Measurements from ENCODE around the gene ABCF3.
"Not testable (repeated sequence)": the region's sequence is repeated elsewhere in the genome, so short reads cannot be mapped to it uniquely, and the experiment has no call there.

Gene ABCF3, protein sequence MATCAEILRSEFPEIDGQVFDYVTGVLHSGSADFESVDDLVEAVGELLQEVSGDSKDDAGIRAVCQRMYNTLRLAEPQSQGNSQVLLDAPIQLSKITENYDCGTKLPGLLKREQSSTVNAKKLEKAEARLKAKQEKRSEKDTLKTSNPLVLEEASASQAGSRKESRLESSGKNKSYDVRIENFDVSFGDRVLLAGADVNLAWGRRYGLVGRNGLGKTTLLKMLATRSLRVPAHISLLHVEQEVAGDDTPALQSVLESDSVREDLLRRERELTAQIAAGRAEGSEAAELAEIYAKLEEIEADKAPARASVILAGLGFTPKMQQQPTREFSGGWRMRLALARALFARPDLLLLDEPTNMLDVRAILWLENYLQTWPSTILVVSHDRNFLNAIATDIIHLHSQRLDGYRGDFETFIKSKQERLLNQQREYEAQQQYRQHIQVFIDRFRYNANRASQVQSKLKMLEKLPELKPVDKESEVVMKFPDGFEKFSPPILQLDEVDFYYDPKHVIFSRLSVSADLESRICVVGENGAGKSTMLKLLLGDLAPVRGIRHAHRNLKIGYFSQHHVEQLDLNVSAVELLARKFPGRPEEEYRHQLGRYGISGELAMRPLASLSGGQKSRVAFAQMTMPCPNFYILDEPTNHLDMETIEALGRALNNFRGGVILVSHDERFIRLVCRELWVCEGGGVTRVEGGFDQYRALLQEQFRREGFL

DNA sequence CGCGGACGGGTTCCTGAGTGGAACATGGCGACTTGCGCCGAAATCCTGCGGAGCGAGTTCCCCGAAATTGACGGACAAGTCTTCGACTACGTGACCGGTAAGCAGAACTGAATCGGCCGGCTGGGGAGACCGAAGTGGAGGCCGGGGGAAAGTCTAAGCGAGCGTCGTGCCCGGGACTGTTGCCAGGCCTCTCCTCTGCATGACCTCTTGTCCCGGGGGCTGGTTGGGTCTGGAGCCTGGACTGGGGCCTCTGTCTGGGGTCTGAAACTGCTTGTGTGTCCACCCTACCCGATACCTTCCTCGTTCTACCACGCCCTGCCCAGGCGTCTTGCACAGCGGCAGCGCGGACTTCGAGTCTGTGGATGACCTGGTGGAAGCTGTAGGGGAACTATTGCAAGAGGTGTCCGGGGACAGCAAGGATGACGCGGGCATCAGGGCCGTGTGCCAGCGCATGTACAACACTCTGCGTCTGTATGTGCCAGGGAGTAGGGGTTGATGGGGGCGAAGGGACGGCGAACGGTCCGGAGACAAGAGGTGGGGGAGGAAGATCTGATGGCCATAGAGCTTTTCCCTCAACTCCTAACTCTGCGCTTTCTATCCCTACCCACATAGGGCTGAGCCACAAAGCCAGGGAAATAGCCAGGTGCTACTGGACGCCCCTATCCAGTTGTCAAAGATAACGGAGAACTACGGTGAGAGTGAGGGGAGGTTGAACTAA lies at the start of gene ABCF3:
Gene ABCF3, plus strand, starts transcription at position 16 of the 718 bp plus-strand sequence. Its CDS starts 9 bp downstream, at position 25.
- no peak for DNase-seq

DNA sequence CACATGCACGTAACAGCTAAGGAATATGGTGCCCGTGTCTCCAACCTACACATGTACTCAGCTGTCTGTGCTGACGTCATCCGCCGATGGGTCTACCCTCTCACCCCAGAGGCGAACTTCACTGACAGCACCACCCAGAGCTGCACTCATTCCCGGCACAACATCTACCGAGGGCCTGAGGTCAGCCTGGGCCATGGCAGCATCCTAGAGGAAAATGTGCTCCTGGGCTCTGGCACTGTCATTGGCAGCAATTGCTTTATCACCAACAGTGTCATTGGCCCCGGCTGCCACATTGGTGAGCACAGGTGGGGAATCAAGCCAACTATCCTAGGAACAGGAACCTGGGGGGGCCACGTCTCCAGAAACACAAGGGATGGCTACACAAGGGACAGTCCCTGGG lies 45.6 kb upstream of the ABCF3 start:
- no peak for DNase-seq

DNA sequence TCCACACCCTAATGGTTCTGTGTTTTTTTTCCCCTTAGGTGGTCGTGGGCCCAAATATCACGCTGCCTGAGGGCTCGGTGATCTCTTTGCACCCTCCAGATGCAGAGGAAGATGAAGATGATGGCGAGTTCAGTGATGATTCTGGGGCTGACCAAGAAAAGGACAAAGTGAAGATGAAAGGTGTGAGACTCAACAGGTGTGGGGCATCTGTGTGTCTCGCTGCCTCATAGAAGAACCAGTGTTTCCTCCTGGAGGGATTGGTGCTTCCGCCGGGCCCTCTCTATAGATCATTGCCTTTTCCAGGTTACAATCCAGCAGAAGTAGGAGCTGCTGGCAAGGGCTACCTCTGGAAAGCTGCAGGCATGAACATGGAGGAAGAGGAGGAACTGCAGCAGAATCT lies 43.8 kb upstream of the ABCF3 start:
- no peak for DNase-seq

DNA sequence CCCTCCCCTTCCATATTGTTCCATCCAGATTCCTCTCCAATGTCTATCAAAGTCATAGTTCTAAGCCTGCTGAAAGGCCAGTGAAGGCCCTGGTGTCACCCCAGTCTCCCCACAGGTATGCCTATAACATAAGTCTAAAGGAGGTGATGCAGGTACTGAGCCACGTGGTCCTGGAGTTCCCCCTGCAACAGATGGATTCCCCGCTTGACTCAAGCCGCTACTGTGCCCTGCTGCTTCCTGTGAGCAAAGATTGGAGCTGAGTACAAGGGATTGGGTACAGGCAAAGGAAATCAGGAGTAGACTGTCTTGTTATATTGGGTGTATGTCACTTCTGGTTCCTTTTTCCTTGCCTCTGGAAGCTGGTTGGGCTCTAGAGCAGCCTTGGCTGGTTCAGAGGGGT lies 42.7 kb upstream of the ABCF3 start:
- no peak for DNase-seq

DNA sequence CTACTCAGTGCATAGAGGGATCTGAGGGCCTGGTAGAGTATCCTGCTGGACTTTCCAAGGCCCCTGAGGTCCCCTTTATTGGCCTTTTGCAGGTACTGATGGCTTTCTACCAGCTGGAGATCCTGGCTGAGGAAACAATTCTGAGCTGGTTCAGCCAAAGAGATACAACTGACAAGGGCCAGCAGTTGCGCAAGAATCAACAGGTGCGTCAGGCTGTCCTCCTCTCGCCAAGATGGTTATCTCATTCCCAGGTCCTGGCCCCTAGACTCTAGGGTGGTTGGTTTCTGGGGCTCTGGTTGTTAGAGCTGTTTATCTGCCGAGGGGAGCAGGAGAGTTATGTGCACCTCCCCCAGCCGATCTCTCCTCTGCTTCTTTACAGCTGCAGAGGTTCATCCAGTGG lies 41.5 kb upstream of the ABCF3 start:
- DNase-seq = no peak

DNA sequence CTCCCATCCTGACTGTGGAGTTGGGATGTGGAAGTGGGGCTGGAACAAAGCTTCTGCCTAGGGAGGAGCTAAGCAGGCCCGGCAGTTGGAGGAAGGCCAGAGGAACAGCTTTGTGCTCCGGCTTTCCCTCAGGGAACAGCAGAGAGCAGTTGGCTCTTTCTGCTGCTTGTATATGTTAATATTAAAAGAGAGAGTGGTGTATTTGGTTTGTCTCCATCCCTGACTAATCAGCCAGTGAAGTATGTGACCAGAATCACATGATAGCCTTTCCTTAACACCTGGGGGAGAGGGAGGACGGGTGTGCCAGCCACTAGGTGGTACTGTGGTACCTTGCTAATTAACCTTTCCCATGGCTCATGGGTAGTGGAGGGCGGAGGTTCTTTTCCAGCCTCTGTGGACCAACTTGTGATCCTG lies 40.9 kb upstream of the ABCF3 start:
- no peak for DNase-seq

DNA sequence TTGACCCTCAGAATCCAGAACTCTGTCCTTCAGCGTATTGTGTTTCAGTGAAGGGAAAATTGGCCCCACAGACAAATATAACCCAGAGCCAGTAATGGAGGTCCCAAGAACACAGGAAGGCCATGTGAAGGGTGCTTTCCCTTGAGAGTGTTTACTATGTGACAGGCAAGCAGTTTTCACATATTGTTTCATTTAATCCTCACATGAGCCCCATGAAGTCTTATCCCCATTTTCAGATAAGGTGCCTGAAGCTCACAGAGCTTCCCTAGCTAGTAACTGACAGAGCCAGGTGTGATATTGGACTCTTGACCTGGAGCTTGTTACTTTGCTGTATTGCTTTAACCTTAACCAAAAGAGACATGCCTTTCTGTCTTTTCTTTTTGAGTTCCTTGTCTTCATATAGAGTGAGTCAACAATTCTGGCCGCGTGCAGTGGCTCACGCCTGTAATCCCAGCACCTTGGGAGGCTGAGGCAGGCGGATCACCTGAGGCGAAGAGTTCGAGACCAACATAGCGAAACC lies 40.2 kb upstream of the ABCF3 start:
- no peak for DNase-seq

DNA sequence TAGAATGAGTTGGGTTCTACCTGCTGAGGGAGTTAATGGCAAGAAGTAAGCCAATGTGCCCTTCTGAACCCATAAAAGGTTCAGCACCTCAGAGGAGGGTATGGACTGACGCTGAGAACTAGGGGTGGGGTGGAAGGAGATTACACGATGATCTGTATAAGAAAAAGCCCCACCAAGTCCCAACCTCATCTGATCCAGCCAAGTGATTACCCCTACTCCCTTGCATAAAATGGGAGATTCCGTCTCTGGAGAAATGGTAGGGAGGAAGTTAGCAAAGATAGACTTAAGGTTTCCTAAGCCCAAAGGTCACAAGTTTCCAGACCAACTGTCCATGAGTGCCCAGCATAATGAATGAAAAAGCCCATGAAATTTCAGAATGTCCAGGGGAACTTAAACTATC lies 37.9 kb upstream of the ABCF3 start:
- no peak for DNase-seq

DNA sequence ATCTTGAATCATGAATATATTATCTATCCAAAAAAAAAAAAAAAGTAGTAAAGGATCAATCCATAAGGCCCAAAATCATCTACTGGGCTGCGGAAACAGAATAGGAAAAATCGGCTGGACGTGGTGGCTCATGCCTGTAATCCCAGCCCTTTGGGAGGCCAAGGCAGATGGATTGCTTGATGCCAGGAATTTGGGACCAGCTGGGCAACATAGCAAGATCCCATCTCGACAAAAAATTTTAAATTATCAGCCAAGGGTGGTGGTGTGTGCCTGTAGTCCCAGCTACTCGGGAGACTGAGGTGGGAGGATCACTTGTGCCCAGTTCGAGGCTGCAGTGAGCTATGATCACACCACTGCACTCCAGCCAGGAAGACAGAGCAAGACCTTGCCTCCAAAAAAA lies 36.9 kb upstream of the ABCF3 start:
- no peak for DNase-seq

DNA sequence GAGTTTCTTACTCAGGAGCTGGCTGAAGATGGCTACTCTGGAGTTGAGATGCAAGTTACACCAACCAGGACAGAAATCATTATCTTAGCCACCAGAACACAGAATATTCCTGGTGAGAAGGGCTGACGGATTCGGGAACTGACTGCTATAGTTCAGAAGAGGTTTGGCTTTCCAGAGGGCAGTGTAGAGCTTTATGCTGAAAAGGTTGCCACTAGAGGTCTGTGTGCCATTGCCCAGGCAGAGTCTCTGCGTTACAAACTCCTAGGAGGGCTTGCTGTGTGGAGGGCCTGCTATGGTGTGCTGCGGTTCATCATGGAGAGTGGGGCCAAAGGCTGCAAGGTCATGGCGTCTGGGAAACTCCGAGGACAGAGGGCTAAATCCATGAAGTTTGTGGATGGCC lies 36.2 kb upstream of the ABCF3 start:
- DNase-seq = not testable (repeated sequence)

DNA sequence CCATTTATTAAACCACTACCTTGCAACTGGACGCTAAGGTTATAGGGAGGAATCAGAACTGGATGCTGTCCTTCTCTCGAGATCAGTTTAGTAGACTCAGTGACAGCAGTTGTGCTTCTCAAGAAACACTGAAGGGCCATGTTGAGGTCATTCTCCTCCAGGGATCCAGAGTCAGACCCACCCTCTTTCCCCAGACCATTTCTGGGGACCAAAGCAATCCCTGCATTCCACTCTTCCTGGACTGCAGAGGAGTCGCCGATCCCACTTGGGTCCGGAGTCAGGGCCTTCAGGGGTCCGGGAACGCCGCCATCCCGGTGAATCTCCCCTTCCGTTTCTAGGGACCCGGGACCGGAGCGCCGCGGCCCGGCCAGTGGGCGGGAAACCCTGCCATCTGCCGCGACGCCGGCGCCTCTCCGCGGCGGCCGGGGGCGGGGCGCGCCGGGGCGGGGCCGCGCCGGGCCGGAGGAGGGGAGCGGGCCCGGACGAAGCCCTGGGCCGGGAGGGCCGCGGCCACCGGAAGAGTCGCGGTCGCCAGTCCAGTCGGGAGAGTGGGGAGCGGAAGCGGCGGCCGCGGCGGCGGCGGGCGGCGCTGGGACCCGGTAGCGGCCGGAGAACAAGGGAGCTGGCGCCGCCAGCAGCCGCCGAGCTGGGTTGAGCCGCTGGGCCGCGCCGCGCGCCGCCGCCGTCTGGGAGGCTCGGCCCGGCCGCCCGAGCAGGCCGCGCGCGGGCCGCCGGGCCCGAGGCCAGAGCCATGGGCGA lies 30.9 kb upstream of the ABCF3 start, which contains the start of gene DVL3:
Gene DVL3, plus strand, starts transcription at position 493 of the 759 bp plus-strand sequence. Its CDS starts 259 bp downstream, at position 752.
- DNase-seq = no peak

DNA sequence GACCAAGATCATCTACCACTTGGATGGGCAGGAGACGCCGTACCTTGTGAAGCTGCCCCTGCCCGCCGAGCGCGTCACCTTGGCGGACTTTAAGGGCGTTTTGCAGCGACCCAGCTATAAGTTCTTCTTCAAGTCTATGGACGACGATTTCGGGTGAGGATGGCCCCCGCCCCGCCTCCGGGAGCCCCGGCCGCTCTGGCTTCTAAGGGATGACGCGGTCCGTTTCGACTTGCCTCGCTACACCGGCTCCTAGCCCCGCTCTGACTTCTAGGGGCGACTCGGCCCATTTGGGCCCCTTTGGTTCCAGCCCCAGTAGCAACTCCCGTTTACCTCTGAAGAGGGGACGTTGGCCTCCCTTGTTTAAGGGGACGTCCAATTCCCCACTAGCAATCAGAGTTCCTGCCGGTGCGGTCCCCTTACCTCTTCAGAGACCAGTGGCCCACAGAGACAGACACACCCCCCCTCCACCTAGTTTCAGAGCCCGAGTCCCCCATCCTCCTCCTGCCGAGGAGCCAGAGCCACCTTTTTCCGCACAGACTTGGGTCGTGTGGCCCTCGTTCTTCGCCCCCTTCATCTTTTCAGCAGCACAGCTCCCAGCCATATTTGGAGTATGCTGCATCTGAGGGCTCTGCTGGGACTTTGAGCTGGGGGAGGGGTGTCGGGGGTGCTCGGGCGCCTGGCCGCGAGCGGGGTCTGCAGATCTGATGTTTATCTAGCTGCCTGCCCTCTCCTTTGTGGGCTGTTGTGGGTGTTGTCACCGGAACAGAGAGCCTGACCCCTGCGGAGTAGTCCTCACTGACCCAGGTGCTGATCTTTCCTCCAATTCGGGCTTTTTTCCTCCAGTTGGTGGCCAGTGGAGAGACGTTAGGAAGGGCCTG lies 30.1 kb upstream of the ABCF3 start:
- peak; percentile 37 for DNase-seq

DNA sequence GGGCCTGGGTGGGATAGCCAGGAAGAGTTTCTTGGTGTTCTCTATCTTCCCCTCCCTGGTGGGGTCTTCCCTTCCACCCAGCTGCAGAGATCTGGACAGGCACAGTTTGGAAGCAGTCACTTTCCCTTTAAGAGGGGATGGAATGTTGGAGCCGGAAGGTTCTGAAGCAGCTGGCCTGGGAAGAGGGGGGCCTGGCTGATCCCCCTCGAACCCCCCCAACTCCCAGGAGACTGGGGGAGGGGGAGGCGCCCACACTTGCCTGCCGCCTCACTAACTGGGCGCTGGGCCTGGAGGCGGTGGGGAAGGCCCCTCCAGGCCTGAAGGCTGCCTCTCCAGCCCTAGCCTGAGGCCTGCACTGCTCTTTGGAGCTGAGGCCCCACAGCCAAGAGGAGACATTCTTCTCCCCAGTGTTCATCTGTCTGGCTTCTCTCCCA lies 29.5 kb upstream of the ABCF3 start:
- no peak for DNase-seq

DNA sequence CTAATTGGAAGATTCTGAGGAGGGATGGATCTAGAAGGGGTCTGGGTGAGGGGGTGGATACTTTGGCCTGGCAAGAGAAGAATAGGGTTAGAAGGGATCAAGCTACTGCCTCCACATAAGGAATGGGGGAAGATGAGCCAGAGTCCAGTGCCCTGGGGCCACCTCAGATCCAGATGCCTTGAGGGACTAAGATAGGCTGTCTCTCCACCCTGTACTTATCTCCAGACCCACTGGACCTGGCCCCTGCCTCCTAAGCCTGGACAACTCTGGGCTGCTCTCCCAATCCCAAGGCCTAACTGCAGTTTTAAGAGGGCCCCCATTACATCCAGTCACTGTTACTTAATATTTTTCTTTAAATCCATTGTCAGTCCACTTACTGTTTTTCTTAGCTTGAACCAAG lies 28.8 kb upstream of the ABCF3 start:
- DNase-seq = no peak

DNA sequence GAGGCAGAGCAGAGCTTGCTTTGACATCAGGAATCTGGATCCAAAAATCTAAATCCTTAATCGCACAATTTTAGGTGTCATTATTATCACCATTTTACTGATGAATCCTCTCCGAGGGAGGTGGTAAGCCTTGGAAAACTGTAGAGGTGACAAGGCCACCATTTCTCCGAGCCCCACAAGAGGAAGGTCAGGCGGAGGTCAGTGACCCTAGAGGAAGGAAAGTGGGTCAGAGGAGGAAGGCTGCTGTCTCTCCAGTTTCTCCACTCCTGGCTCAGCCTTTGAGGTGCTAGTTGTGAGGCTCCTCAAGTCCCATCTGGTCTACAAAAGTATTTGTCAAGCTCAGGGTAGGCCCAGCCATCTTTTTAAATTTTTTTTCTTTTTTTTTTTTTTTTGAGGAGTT lies 27.6 kb upstream of the ABCF3 start:
- no peak for DNase-seq

DNA sequence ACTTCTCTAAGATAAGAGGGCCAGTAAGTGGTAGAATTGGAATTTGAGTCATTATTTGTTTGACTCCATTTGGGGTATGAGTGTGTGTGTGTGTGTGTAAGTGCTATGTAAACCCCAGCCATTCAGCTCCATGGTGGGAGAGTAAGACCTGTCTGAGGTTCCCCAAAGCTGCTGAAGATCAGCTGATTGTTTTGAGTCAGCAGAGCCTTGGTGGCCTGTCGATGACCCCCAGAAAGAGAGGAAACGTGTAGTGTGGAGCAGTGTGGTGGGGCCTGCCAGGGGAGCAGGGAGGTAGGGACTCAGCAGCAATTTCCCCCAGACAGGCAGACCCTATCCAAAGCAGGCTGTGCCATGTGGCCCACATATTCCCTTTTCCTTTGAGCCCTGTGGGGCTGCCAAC lies 25.5 kb upstream of the ABCF3 start:
- DNase-seq = no peak

DNA sequence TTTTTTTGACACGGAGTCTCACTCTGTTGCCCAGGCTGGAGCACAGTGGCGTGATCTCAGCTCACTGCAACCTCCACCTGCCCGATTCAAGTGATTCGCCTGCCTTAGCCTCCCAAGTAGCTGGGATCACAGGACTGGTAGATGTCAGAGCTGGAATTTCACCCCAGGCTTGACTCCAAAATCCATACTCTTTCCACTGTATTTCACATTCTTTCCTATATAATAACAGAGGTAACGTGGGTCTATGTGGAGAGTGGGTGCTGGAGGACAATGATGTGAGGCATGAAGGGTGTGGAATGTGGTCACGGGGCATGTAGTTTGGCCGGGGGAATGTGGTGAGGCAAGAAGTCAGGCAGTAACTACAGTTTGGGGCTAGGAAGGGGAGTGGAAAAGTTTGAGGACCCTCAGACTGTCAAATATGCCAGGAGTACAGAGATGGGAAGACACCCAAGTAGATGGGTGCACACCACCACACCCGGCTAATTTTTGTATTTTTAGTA lies 23.4 kb upstream of the ABCF3 start:
- DNase-seq = not testable (repeated sequence)

DNA sequence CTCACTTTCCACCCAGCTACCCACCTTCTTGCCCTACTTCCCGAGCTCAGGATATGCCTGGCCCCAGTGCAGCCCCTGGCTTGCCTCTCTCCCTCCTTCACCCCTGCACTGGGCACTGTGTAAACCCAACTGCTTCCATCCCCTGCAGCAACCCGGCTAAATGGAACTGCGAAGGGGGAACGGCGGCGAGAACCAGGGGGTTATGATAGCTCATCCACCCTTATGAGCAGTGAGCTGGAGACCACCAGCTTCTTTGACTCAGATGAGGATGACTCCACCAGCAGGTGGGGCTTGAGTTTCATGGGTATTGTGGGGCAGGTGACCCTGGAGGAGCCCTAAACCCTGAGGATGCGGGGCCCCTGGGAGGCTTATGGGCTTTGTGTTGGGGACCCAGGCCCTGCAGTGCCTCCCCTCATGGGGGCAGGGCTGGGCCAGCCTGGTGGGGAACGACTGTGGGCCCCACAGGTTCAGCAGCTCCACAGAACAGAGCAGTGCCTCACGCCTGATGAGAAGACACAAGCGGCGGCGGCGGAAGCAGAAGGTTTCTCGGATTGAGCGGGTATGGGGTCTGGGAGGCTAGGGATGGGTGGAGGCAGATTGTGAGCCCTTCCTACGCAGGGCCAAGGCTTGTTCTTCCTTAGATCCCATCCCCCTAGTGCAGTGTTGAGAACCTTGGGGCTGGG lies 21.2 kb upstream of the ABCF3 start:
- DNase-seq = no peak

DNA sequence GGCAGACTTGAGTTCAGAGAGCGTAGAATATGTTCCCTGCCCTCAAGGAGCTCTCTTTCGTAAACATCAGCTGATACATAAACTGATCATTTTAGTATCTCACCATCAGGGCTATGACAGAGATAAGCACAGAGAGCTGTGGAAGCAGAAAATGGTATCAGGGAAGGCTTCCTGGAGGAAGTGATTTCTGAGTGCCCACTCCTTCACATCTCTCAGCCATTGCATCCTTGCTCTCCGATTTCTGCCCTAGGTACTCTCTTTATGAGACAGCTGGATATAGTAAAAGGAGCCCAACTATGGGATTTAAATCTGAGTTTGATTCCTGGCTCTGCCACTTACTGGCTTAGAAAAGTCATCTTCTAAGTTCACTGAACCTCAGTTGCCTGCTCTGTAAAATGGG lies 20.5 kb upstream of the ABCF3 start:
- no peak for DNase-seq

DNA sequence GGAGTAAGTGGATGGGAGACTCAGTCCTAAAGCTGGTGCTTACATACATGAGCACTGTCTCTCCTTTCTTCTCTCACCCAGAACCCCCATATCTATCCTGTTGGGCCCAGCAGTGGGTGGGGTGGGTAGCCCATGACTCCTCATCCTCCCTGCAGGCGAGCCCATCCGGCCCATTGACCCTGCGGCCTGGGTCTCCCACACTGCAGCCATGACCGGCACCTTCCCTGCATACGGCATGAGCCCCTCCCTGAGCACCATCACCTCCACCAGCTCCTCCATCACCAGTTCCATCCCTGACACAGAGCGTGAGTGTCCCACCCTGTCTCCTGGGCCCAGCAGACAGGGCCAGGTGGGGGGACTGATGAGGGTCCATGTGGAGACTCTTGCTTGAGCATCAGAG lies 19.3 kb upstream of the ABCF3 start:
- DNase-seq = no peak

DNA sequence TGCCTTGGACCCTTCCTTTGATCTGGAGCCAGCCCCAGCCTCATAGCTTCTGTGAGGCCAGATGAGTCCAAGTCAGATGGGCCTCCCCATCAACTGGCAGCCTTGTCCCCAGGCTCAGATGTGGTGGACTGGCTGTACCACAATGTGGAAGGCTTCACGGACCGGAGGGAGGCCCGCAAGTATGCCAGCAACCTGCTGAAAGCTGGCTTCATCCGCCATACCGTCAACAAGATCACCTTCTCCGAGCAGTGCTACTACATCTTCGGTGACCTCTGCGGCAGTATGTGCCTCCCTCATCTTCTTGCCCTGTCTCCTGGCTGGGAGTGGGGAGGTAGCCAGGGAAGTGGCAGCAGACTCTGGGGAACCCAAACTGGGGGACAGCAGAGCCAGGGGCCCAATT lies 18.2 kb upstream of the ABCF3 start:
- DNase-seq = no peak
